Esophagus (tissue), 2 donors: ENCODE data around the gene CDSN. TPM values are rescaled to one million over a fixed set of nuclear protein-coding genes. Genes with fewer than 3 reads are reported as not detected.
"Not testable (repeated sequence)": the region's sequence is repeated elsewhere in the genome, so short reads cannot be mapped to it uniquely, and the experiment has no call there.

Experiments
- H3K27ac ChIP-seq, 2 donors: one replicate each; pipeline ENCODE4 v1.5.1; 2013; ENCODE audit warnings: low read depth in 2 of 2, mild to moderate bottlenecking in 2 of 2, inconsistent platforms in 1 of 2, low read length in 1 of 2, moderate library complexity in 1 of 2
- H3K27me3 ChIP-seq, 2 donors: one replicate each; pipeline ENCODE4 v1.6.1; 2013; ENCODE audit warnings: low read length in 2 of 2, control low read depth in 1 of 2, mild to moderate bottlenecking in 1 of 2; ENCODE audit not compliant: insufficient read depth in 2 of 2, control insufficient read depth in 1 of 2
- H3K36me3 ChIP-seq, 2 donors: one replicate each; pipeline ENCODE4 v1.6.1; 2013; ENCODE audit warnings: low read length in 1 of 2; ENCODE audit not compliant: control insufficient read depth in 2 of 2, insufficient read depth in 2 of 2
- H3K4me1 ChIP-seq, 2 donors: one replicate each; pipeline ENCODE4 v1.6.1; 2013; ENCODE audit warnings: low read length in 1 of 2; ENCODE audit not compliant: control insufficient read depth in 2 of 2, insufficient read depth in 2 of 2
- H3K4me3 ChIP-seq, 2 donors: one replicate each; pipeline ENCODE4 v1.5.1; 2013; ENCODE audit warnings: low read length in 2 of 2, mild to moderate bottlenecking in 2 of 2, low read depth in 1 of 2, moderate library complexity in 1 of 2
- H3K9me3 ChIP-seq, 2 donors: one replicate each; pipeline ENCODE4 v1.6.1; 2013; ENCODE audit warnings: mild to moderate bottlenecking in 2 of 2, low read depth in 1 of 2, low read length in 1 of 2, moderate library complexity in 1 of 2; ENCODE audit not compliant: control insufficient read depth in 2 of 2, insufficient read depth in 1 of 2
- WGBS, 2 donors: extraction: QIAGEN DNeasy Blood & Tissue Kit; methylation state at CpG; one replicate each; pipeline ENCODE4 v1.1.7; 2013; 5-methylcytosine and 5-hydroxymethylcytosine counted together
- polyA plus RNA-seq, 2 donors: library from polyadenylated mRNA; stranded (reverse); fragments of 200-250 nt; gene quantifications; one replicate each; pipeline ENCODE4 v1.2.3, GENCODE V29; 2013
- donor health status: healthy with polysubstance abuse.
- donor health status: Bipolar disorder and iron deficiency.

The CDSN gene
- under 1 TPM; 0.02 to 0.20 TPM for polyA plus RNA-seq

GRCh38 chr6:31120151-31120915, at the start of gene CDSN:
TSS of gene CDSN (minus strand) at chr6:31120446. CDS start at chr6:31120419, 27 bp downstream.
- H3K27ac ChIP-seq: no peak within 1 kb of the TSS
- no peaks in the 10 kb centered on the region for H3K27me3 ChIP-seq
- H3K36me3 ChIP-seq: no peaks in the 10 kb centered on the region
- H3K4me1 ChIP-seq: peaks cover 0 to 20% of the 10 kb centered on the region in 2 donors
- no peaks in the 10 kb centered on the region for H3K9me3 ChIP-seq
- H3K4me3 ChIP-seq: no peak within 1 kb of the TSS
- WGBS, 2 donors: 79 to 85% methylated on average over 23 to 26 of the region's 26 CpGs

- Histone ChIP-seq H3K27me3 (no peaks in the 10 kb centered on the region), H3K4me3 (no peak overlapping the region), H3K9me3 (no peaks in the 10 kb centered on the region), H3K4me1 (no peaks in the 10 kb centered on the region), H3K36me3 (peaks cover 0 to 1% of the 10 kb centered on the region in 2 donors), H3K27ac (no peak overlapping the region)
- WGBS, 2 donors: 72 to 73% methylated on average over 10 of the region's 10 CpGs
Observed at GRCh38 chr6:31169123-31169857, 49.0 kb upstream of the CDSN start.

GRCh38 chr6:31168606-31169005, 48.4 kb upstream of the CDSN start:
- H3K9me3 ChIP-seq: no peaks in the 10 kb centered on the region
- H3K27ac ChIP-seq: no peak overlapping the region
- H3K36me3 ChIP-seq: no peaks in the 10 kb centered on the region
- H3K4me3 ChIP-seq: no peak overlapping the region
- H3K27me3 ChIP-seq: no peaks in the 10 kb centered on the region
- H3K4me1 ChIP-seq: no peaks in the 10 kb centered on the region
- WGBS, 2 donors: 83 to 89% methylated on average over 3 of the region's 3 CpGs

- no peak overlapping the region for H3K4me3 ChIP-seq
- H3K4me1 ChIP-seq: no peaks in the 10 kb centered on the region
- no peaks in the 10 kb centered on the region for H3K9me3 ChIP-seq
- H3K27me3 ChIP-seq: no peaks in the 10 kb centered on the region
- H3K36me3 ChIP-seq: peaks cover 0 to 1% of the 10 kb centered on the region in 2 donors
- H3K27ac ChIP-seq: no peak overlapping the region
- whole genome bisulfite sequencing, 2 donors: 72% methylated on average over 5 of the region's 5 CpGs
Observed at GRCh38 chr6:31165986-31166385, 45.7 kb upstream of the CDSN start.

- H3K27ac ChIP-seq, H3K36me3 ChIP-seq, H3K9me3 ChIP-seq, H3K27me3 ChIP-seq, H3K4me1 ChIP-seq, H3K4me3 ChIP-seq: not testable (repeated sequence)
- WGBS, 2 donors: 78 to 87% methylated on average over 16 to 17 of the region's 17 CpGs
Observed at GRCh38 chr6:31165064-31165832, 45.0 kb upstream of the CDSN start.

GRCh38 chr6:31164475-31165063, 44.3 kb upstream of the CDSN start:
- not testable (repeated sequence) for H3K9me3 ChIP-seq, H3K4me1 ChIP-seq, H3K36me3 ChIP-seq, H3K27me3 ChIP-seq, H3K4me3 ChIP-seq, H3K27ac ChIP-seq
- WGBS, 2 donors: 88 to 92% methylated on average over 7 to 8 of the region's 9 CpGs

GRCh38 chr6:31163922-31164321, 43.7 kb upstream of the CDSN start:
- Histone ChIP-seq H3K27me3 (no peaks in the 10 kb centered on the region), H3K36me3 (peaks cover 0 to 1% of the 10 kb centered on the region in 2 donors), H3K4me1 (peaks cover 6% of the 10 kb centered on the region in 2 donors), H3K9me3 (no peaks in the 10 kb centered on the region), H3K27ac (no peak overlapping the region), H3K4me3 (no peak overlapping the region)

- WGBS, 2 donors: 89 to 91% methylated on average over 13 of the region's 13 CpGs
- Histone ChIP-seq H3K27me3 (no peaks in the 10 kb centered on the region), H3K4me1 (peaks cover 6% of the 10 kb centered on the region in 2 donors), H3K4me3 (no peak overlapping the region), H3K27ac (no peak overlapping the region), H3K36me3 (peaks cover 0 to 1% of the 10 kb centered on the region in 2 donors), H3K9me3 (no peaks in the 10 kb centered on the region)
Observed at GRCh38 chr6:31162463-31163165, 42.4 kb upstream of the CDSN start.
